GM18909 (cell line): ENCODE results near the gene GAK.

ENCODE experiments used
- ATAC-seq: cut with Tn5 transposase; IDR thresholded peaks from one replicate; pipeline ENCODE4 v1.9.1; 2021; ENCODE audit warnings: mild to moderate bottlenecking; ENCODE audit not compliant: unreplicated experiment, poor library complexity

The GAK gene

DNA sequence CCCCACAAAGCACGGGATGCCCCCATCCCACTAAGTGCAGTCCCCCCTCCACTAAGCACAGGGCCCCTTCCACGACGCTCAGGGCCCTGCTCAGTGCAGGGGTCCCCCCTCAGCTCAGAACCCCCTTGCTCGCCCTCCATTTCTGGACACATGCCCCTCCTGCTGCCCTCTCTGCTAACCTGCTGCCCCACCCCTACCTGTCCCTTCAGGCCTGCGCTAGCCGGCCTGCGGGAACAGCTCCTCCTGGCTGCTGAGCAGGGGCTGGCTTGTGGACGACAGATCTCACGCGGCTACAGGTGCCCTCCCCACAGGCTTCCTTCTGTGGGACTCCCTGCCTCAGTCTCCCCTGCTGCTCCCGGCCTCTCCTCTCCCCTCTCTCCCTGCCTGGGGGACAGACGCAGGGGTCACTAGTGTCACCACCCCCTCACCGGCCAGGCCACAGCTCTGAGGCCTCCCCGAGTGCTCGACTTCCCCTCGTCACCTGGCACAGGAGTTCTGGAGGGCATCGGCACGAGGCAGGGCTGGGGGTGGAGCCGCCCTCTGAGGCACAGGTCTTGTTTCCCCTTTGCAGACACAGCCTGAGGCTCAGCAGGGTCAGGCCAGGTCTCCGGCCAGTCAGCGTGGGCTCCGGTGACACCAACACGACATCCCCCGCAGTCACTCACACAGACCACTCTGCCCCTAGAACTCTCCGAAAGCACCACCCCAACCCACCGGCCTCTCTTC is 21.6 kb downstream of the GAK start:
- ATAC-seq, result no peak

DNA sequence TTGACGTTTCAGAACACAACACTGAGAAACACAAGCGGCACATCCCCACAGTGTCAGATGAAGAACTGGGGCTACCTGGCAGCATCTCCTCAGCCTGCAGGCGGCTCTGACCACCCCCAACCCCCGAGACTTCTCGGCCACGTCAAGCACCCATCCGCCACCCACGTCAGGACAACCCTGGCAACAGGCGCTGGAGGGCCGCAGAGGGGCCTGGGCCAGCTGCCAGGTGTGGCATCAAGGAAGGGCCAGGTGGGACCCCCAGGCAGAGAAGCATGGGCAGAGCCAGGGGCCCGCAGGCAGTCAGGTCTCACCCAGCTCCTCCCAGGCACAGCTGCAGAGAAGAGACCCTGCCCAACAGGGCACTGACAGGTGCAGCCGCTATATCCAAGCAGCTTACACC is 22.3 kb downstream of the GAK start:
- no peak for ATAC-seq

DNA sequence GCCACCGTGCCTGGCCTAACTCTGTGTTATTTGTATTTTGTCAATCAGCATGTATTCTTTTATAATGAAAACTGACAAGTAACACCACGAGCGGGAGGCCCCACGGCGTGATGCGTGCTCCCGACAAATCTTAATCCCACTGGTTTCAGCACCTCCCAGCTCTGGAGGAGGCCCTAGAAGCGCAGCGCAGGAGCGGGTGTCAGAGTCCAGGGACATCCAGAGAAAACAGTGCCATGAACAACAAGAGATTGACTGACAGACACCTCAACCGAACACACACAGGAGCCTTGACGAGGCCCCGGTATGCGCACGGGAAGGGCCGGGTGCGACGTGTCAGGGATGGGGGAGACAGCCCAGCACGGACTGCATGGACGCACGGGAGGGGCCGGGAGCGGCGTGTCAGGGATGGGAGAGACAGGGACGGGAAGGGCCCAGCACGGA is 23.0 kb downstream of the GAK start:
- no peak for ATAC-seq

DNA sequence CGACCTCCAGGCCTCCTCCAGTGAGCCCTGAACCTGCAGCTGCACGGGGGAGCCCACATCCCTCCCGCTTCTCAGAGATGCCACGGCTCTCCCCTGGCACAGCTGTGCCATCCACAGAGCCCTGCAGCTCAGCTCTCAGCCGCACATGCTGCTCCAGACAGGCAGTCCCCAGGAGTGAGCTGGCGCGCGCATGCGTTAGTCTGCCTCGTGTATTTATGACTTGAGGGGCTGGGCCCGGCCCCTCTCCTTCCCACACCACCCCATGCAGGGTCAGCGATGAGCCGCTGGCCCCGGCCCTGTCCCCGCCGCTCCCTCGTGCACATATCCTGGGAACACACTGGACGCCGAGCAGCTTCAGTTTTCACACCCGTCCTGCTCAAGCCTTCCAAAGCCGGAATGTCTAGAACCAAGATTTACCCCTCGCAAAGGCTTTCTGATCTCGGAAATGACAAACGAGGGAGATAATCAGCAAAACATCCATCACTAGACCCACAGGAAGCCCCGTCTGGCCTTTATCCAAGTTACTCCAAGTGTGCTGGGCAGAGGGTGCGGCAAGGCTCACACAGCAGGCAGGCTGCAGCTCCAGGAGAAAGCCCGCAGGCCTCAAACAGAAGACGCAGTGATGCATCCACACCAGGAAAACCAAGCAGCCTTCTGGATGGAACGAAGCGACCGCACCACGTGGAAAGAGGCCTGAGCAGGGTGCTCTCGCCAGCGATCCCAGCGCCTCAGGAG is 24.3 kb downstream of the GAK start:
- ATAC-seq, result no peak

DNA sequence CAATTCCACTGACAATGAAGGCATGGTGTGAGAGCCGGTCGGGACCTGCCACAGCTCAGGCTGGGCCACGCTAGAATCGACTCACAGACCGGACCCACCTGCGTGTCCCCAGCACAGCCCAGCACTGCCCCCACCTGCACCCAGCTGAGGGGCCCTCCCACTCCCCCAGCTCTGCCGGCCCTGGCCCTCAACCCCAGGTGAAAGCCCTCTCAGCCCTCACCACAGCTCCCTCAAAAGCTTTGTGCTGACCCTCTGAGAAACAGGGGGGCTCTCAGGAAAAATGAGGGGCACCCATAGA is 25.1 kb downstream of the GAK start:
- no peak for ATAC-seq

DNA sequence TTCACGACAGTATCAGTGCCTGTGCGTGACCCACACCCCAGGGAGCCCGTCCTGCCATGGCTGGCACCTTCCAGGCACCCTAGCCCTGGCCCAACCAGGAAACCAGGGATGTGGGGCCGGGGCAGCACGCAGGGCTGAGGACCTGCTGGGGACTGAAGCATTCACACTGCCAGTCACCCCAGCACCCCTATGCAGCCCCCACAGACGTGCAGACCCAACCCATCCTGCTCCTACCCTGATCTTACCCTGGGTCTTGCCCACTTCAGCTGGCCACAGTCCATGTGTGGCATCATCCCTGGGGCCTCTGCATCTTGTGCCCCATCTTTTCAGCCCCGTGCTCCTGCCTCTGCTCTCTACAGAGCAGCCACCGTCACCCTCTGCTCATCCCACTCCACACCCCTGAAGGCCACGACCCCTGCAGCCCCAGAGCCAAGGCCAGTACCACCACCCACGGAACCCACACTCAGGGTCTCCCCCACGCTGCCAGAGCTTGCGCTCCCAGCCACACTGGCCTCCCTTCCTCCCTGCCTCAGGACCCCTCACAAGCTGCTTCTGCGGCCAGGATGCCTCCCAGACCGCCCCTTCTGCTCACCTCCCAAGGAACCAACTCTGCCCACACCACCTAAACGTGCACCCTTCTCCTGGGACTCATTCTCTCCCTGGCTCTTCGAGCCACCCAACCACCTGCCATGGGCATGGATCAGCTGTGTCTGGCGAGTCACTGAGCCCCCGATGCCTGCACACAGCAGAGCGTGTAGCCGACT is 25.6 kb downstream of the GAK start:
- ATAC-seq, result no peak

DNA sequence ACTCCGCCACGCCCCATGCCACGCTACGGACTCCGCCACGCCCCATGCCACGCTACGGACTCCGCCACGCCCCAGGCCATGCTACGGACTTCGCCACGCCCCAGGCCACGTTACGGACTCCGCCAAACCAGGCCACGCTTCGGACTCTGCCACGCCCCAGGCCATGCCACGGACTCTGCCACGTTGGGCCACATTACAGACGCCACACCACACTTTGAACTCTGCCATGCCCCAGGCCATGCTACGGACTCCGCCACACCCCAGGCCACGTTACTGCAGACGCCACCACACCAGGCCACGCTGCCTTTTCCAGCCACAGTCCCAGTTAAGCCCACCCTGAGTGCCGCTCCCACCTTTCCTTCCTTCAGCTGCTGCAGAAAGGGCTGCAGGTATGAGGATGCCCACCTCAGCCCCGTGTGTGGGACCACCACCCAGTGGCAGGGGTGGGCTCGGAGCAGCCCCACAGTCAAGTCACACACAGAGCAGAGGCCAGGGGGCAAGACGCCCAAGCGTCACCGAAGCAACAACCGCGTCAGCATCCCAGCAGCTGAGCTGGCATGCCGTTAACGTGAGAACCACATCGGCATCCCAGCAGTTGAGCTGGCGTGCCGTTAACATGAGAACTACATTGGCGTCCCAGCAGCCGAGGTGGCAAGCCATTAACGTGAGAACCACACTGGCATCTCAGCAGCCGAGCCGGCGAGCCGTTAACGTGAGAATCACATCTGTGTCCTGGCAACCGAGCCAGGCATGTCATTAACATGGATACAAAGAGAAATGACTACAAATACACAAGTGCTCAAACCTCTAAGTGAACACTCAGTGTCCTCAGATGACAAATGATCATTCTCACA is 26.4 kb downstream of the GAK start:
- ATAC-seq, result no peak

DNA sequence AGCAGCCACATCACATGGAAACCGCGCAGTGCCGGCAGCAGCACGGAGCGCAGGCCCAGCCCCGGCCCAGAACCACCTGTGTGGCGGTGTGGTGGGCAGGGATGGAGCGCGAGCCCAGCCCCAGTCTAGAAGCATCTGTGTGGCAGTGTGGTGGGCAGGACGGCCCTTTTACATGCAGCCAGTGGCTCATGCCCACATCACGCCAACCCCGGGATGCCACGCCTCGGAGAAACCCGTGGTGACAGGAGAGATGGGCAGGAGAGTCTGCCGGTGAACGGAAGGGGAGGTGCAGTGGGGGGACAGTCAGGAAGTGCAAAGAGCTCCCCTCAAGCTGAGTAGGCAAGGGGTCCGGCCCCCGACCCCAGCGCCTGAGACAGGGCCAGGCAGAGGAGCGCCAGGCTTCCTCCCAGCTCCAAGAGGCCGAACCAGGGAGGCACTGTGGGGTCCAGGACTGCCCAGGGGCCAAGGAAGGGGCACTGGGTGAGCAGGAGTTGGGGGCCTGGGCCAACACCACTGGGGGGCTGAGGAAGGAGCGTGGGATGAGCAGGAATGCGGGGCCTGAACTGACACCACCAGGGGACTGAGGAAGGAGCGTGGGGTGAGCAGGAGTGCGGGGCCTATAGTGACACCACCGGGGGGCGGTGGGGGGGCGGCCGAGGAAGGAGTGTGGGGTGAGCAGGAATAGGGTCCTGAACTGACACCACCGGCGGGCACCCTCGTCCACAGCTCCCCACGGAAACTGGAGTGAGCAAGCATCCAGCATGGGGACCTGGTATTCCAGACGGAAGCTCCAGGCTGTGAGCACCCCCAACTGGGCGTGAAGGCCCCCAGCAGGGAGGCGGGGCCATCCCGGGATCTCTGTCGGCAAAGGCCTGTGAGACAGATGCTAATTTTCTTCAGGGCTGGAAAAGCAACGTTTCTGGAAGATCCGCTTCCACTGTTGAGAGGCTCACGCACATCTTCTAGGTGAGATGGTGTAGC is 28.8 kb downstream of the GAK start:
- no peak for ATAC-seq

DNA sequence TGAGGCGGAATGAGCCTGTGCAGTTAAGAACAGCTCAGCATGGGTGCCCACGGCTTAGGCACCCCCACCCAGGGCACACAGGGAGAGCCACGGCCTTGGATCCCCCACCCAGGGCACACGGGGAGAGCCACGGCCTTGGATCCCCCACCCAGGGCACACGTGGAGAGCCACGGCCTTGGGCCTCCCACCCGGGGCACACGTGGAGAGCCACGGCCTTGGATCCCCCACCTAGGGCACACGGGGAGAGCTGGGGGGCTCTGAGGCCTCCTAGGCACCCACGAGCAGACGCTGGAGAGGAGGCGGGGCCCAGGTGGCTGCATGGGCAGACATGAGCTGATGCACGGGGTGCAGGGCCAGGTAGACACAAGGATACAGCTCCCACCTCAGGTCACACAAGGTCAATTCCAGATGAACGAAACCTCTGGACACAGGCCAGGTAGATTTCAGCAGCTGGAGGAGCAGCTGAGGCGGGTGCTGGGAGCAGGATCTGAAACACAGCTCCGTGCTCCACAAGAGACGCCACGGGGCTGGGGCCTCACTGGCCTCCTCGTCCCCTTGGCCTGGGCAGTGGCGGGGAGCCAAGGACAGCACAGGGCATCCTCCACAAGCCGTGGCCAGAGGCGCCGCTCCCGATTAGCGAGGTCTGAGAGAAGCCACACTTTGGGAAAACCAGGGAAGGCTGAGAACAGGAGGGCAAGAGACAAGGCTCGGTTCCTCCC is 30.8 kb downstream of the GAK start:
- no peak for ATAC-seq

DNA sequence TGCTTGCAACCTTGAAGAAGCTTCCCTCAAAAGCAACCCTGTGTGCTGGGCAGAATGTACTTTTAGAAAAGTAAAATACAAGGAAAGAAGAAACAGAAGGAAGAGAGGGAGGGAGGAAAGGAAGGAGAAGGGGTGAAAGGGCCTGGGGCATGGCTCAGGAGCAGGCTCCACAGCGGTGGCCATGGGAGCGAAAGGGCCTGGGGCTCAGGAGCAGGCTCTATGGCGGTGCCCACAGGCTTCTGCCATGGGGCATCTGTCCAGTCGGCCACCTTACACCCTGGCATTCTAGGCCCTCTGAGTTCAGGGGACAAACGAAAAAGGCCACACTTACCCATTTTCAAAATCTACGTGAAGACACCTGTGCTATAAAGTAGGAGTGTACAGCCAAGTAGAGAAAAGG is 31.4 kb downstream of the GAK start:
- ATAC-seq, result no peak

DNA sequence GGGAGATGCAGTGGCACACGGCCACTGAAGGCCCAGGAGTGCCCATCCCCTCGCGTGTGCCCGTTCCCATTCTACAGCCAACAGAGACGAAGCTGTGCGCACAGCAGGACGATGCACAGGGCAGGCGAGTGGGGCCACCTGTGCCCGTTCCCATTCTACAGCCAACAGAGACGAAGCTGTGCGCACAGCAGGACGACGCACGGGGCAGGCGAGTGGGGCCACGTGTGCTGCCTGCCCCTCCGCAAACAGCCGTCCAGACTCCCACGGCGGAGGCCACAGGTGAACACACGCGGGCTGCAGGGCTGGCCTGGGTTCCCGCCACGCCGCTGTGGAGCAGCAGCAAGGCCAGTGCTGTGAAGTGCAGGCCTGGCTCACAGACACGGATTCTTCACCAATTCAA is 32.0 kb downstream of the GAK start:
- ATAC-seq, result no peak

DNA sequence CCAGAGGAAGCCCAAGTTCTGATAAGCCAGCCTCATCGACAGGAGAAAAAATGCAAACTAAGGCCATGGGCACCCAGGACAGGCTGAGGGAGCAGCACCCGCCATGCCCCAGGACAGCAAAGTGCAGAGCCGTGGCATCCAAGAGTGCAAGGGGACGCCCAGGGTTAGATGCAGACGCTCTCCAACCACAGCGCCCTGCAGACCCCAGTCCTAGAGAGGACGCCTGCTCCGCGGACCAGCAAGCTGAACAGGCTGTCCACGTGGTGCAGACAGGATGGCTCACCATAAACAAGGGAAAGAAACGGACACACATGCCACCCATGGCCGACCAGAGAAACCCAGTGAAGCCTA is 32.6 kb downstream of the GAK start:
- no peak for ATAC-seq

DNA sequence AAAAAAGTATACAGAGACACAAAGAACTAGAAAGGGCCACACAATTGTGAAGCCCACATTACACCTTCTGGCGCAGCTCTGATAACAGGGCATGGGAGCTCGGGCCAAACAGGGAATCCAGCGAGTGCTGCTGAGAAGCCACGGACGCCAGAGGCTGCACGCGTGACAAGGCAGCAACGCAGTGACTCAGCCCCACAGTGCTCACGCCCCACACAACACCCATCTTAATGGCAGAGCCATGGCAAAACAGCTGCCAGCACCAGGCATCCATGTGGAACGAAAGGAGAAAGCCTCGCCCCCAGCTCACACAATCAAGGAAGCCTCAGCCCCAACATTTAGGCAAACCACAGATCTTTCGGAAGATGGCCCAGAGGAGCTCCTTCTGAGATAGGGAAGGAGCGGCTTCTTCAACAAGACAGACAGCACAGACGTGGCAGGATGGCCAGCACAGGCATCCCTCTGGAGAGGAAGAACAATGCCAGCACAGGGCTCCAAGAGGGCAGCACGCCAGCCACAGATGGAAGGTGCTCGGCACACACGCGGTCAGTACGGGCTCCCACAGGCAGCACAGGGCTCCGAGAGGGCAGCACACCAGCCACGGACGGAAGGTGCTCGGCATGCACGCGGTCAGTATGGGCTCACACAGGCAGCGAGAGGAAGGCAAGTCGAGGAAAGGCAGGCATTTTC is 33.1 kb downstream of the GAK start:
- ATAC-seq, result no peak

DNA sequence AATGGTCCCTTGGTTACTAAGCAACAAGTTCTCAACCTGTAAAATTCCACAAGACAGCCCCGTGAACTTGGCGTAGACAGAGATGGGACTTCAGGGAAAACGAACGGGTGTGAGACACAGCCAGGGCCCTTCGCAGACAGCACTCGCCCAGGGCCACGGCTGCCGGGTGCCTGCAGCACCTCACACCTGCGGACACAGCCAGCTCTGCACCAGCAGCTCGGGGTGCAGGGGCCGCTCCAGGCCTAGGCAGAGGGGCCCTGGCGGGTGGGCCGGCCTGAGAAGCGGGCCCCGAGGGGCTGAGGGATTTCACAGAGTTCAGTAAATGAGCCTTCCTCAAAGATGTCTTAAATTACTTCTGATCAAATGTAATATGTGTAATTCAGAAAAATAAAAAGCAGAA is 34.0 kb downstream of the GAK start:
- ATAC-seq, result no peak

DNA sequence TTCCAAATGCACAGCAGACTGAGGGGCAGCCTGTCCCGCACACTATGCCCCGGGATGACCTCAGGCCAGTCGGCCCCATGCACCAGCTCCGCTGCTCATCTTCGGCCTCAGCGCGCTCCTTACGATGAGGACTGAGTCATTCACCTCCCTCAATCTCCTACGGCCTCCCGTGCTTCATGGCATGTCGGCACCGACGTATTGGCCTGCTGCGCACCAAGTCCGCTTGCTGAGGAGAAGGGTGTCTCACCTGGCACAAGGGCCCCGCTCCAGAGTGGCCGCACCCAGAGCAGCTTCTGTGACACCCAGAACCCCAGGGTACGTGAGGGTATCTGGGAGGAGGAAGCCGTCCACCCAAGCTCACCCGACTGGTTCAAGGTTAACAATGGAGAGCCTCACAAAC is 35.5 kb downstream of the GAK start:
- no peak for ATAC-seq

DNA sequence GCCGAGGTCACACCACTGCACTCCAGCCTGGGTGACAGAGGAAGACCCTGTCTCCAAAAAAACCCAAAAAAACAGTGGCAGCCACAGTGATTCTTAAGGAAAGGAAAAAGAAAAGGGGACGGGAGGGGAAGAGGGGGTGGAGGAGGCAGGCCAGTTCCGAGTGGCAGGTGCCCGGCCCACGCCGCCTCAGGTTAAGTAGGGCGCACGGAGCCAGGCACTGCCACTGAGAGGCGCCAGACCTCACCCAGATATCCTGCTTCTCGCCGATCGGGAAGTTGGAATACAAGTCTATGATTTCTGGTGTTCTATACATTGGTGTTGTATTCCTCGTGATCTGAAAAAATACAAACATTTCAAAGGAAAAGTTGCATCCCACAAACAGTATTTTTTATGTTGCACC is 35.9 kb downstream of the GAK start:
- no peak for ATAC-seq

DNA sequence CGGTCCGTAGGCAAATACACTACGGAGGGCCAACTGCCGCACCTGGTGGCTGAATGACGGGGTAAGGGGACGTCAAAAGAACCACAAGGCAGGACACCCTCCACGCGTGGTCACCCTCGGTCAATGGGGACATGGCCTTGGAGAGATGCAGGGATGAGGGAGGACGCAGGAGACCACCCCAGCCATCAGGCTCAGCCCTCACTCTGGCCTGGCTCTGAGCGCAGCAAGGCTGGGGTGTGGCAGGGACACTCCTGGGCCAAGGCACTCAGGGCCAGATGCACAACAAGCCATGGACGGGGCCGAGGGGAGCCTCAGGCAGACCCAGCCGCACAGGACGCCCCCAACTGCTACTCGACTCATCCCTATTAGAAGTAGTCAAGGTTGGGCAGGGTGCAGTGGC is 36.5 kb downstream of the GAK start:
- no peak for ATAC-seq

DNA sequence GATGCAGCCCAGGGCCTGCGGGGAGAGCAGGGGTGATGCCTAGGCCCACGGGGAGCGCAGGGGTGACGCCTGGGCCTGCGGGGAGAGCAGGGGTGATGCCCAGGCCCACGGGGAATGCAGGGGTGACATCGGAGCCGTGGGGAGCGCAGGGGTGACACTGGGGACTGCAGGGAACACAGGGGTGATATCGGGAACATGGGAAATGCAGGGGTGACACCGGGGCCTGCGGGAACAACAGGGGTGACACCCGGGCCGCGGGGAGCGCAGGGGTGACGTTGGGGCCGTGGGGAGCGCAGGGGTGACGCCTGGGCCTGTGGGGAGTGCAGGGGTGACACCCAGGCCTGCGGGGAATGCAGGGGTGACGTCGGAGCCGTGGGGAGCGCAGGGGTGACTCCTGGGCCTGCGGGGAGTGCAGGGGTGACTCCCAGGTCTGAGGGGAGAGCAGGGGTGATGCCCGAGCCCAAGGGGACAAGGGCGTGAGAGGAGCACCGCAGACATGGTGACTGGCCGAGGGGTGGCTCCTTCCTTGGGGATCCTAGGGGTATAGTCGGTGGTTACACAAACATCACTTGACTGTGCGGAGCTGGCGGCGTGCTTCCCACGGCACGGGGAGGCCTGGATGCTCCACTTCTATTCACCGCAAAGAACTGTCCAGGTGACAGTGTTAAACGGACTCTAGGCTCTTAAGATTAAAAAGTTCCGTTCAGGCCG is 38.0 kb downstream of the GAK start:
- ATAC-seq, result no peak
